ENCODE measurements around the gene PAX7.
"Not testable (repeated sequence)": the region's sequence is repeated elsewhere in the genome, so short reads cannot be mapped to it uniquely, and the experiment has no call there.

PAX7 gene

GRCh38 chr1:18734461-18735223 is 104.0 kb downstream of the PAX7 start:
- no peak for DNase-seq

- no peak for DNase-seq
Measured at GRCh38 chr1:18735224-18735997, 104.8 kb downstream of the PAX7 start.

DNA sequence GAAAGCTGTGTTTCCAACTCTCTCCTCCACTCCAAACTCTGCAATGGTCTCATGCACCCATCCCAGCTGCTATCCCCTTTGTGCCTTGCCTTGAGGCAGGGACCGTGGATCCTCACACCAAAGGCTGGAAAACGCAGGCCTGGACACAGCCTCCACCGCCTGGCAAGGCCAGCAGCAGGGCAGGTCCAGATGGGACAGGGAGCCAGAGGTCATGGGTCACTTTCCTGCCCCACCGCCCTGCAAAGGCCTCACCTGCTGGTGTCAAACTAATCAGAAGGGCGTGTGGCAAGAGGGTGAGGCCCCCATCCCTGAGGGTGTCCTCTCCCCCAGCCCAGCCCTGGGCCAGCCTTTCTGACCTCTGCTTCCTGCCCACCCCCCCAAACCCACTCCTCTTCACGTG is 106.3 kb downstream of the PAX7 start:
- no peak for DNase-seq

- DNase-seq = no peak
Measured at GRCh38 chr1:18738126-18738525, 107.5 kb downstream of the PAX7 start.

DNA sequence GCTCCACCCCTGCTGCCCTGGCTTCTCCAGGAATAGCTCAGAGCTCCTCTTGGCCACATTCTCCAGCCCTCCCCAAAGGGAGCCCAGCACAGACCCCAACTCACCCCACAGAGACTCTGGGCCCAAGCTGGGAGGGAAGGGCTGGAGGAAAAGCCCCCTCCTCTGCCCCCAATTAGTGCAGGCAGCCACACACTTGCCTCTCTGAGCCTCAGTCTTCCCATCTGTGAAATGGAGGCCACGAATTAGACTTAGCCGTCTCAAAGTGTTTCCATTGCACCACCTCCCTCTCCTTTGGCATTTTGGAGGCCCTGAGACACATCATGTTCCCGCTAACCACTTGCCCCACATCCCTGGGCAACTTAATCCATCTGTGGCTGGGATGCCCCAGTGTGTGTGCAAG is 108.0 kb downstream of the PAX7 start:
- no peak for DNase-seq

GRCh38 chr1:18739408-18739807 is 108.8 kb downstream of the PAX7 start:
- DNase-seq = no peak

GRCh38 chr1:18739897-18740296 is 109.3 kb downstream of the PAX7 start:
- DNase-seq = no peak

- no peak for DNase-seq
Measured at GRCh38 chr1:18740617-18741016, 110.0 kb downstream of the PAX7 start.

- no peak for DNase-seq
Measured at GRCh38 chr1:18743233-18743632, 112.6 kb downstream of the PAX7 start.

DNA sequence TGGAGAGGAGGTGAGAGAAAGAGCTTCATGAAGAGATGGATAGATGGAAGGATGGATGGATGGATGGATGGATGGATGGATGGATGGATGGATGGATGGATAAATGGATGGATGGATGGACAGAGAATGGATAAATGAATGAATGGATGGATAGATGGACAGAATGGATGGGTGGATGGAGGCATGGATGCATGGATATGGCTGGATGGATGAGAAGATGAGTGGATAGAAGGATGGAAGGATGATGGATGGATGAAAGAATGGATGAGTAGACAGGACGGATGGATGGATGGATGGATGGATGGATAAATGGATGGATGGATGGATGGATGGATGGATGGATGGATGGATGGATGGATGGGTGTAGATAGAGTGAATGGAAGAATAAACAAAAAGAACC is 113.7 kb downstream of the PAX7 start:
- not testable (repeated sequence) for DNase-seq

- no peak for DNase-seq
Measured at GRCh38 chr1:18746981-18747380, 116.3 kb downstream of the PAX7 start.

DNA sequence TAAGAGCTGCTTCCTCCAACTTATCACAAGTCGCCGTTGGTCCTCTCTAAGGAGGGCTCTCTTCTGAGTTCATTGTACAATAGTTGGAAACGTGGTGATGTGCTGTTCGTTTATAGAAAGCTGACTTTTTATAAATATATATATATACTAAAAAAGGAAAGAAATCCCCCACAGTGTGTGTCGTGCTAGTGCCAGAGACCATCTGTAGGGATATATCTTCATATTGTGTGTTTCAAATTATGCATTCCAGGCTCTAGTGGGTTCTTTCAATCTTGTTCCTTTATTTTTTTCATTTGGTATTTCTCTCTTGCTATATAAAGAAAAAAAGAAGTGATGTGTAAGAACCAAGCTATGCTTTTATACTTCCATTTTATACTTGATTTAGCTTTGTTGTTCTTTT is 117.0 kb downstream of the PAX7 start:
- DNase-seq = no peak

DNA sequence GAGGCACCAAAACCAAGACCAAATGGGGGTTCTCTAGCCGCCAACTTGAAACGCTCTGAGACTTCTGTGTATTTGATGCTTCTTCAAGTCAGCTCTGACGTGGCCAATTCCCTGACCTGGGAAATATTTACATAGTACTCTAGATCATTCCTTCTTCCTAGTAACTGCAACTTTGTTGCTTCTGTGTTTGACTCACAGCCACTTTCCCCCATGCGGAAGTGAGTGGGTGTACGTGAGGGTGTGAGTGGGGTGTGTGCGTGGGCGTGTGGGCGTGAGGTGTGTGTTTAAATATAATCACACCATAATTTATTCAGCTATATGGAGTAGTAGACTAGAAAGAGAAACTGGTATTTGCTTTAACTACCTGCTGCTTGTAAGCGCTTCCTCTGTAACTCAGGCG is 117.8 kb downstream of the PAX7 start:
- no peak for DNase-seq

- DNase-seq = no peak
Measured at GRCh38 chr1:18749569-18749968, 118.9 kb downstream of the PAX7 start.

- DNase-seq = no peak
Measured at GRCh38 chr1:18750600-18750999, 120.0 kb downstream of the PAX7 start.

- DNase-seq = no peak
Measured at GRCh38 chr1:18751425-18751824, 120.8 kb downstream of the PAX7 start.

GRCh38 chr1:18752409-18752808 is 121.8 kb downstream of the PAX7 start:
- DNase-seq = no peak

- DNase-seq = no peak
Measured at GRCh38 chr1:18760156-18760555, 129.5 kb downstream of the PAX7 start.

- DNase-seq = no peak
Measured at GRCh38 chr1:18761948-18762840, 131.5 kb downstream of the PAX7 start.

DNA sequence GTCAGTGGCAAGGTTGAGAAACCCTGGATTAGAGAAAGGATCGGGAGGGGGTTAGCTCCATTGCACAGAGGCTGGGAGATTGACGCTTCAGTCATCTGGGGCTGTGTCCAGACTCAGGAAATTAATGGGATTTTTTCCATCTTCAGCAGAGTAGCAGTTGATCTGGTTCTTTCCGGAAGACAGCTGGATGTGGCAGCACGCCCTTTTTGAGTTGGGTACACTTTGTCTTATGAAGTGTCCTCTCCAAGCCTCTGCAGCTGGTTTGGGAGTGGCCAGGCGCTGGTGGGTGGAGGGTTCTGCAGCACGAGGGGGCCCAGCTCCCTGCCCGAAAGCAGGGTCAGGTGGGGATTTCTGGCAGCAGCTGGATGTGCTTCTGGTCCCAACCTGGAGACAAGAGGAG is 133.7 kb downstream of the PAX7 start:
- no peak for DNase-seq

DNA sequence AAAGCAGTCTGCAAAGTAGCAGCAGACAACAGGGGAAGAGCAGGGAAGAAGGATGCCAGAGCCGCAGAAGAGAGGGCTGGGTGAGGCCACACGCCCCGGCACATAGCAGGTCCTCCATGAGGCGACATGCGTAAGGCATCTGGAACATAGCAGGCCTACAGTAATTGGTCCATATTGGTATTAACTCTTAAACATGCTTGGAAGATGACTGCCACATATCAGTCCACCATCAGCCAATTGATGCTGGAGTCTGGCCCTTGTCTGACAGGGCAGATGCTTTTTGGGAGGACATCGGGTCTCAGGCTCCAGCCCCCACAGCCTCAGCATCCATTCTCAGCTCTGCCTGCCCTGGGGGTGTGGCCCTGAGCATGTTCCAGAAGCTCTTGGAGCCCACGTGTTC is 135.1 kb downstream of the PAX7 start:
- DNase-seq = no peak

DNA sequence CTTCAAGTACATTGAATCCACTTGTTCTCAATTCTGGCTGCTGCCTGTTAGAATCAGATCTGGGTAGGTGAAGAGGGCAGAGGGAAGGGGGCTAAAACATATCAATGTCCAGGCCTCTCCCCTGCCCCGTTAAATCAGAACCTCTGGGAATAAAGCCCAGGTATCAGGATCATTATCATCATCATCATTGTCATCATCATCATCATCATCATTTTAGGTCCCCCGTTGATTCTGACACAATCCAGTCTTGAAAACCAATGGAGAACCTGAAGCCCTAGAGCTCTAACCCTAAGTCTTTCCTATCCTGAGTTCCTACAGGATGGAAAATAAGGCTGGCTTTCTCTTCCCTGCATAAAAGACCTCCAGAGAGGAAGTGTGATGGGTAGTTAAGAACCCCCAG is 135.7 kb downstream of the PAX7 start:
- DNase-seq = no peak

GRCh38 chr1:18767576-18767975 is 136.9 kb downstream of the PAX7 start:
- not testable (repeated sequence) for DNase-seq

Measured in activated T-cell treated with anti-CD3 and anti-CD28 coated beads for 4 hours (primary cell).